Neural cell (in vitro differentiated cells): ENCODE results near the gene XXYLT1. TPM values are rescaled to one million over a fixed set of nuclear protein-coding genes. Genes with fewer than 3 reads are reported as not detected.

Experiments used
- H2AFZ ChIP-seq: fragments of 200-600, 300-800 bp; sonication (generic), shearing (Covaris generic); 2 replicates; pipeline ENCODE4 v1.6.0; 2014; ENCODE audit warnings: low read depth, mild to moderate bottlenecking, antibody characterized with exemption, low read length, moderate library complexity
- H3F3A ChIP-seq: fragments of 200-600 bp; shearing (Covaris generic); 2 replicates; pipeline ENCODE4 v1.6.1; 2016; ENCODE audit warnings: mild to moderate bottlenecking, moderate library complexity, mixed read lengths, antibody characterized with exemption, low read length; ENCODE audit not compliant: insufficient read depth, poor library complexity, severe bottlenecking
- H3K27ac ChIP-seq: fragments of 200-600, 300-800 bp; sonication (generic), shearing (Covaris generic); 2 replicates; pipeline ENCODE4 v1.5.1; 2014; ENCODE audit warnings: mild to moderate bottlenecking, low read length, moderate library complexity
- H3K27me3 ChIP-seq: fragments of 300-800, 200-600 bp; sonication (generic), shearing (Covaris generic); 2 replicates; pipeline ENCODE4 v1.6.0; 2014; ENCODE audit warnings: mild to moderate bottlenecking, low read depth, low read length, moderate library complexity; ENCODE audit not compliant: insufficient read depth
- H3K36me3 ChIP-seq: fragments of 300-800, 200-600 bp; sonication (generic), shearing (Covaris generic); 2 replicates; pipeline ENCODE4 v1.5.1; 2014; ENCODE audit warnings: mild to moderate bottlenecking, antibody characterized with exemption, low read length, moderate library complexity; ENCODE audit not compliant: insufficient read depth
- H3K4me2 ChIP-seq: fragments of 300-800, 200-600 bp; sonication (generic), shearing (Covaris generic); 2 replicates; pipeline ENCODE4 v1.6.0; 2014; ENCODE audit warnings: mild to moderate bottlenecking, low read length
- H3K4me3 ChIP-seq: fragments of 300-800, 200-600 bp; sonication (generic), shearing (Covaris generic); 2 replicates; pipeline ENCODE4 v1.5.1; 2014; ENCODE audit warnings: mild to moderate bottlenecking, low read length, moderate library complexity
- H3K79me2 ChIP-seq: fragments of 200-600 bp; shearing (Covaris generic); replicated peaks from 2 replicates; pipeline ENCODE4 v1.6.0; 2014; ENCODE audit warnings: mild to moderate bottlenecking, low read length, moderate library complexity; ENCODE audit not compliant: insufficient read depth
- H3K9ac ChIP-seq: fragments of 300-800, 200-600 bp; sonication (generic), shearing (Covaris generic); 2 replicates; pipeline ENCODE4 v1.6.1; 2016; ENCODE audit warnings: mild to moderate bottlenecking, low read length, mixed read lengths
- H3K9me2 ChIP-seq: fragments of 200-600 bp; shearing (Covaris generic); 2 replicates; pipeline ENCODE4 v1.6.1; 2016; ENCODE audit warnings: mild to moderate bottlenecking, low read length, mixed read lengths; ENCODE audit not compliant: insufficient read depth
- H3K9me3 ChIP-seq: fragments of 200-600, 300-800 bp; sonication (generic), shearing (Covaris generic); 2 replicates; pipeline ENCODE4 v1.6.1; 2016; ENCODE audit warnings: mild to moderate bottlenecking, mixed run types, low read length, moderate library complexity, mixed read lengths
- H4K20me1 ChIP-seq: fragments of 200-600 bp; shearing (Covaris generic); 2 replicates; pipeline ENCODE4 v1.6.1; 2016; ENCODE audit warnings: mild to moderate bottlenecking, mixed run types; ENCODE audit not compliant: insufficient read depth
- EP300 ChIP-seq: fragments of 450-650 bp; conservative IDR thresholded peaks from 2 replicates; pipeline ENCODE4 v1.6.1; 2014; ENCODE audit warnings: antibody characterized with exemption, mild to moderate bottlenecking, moderate library complexity; ENCODE audit not compliant: poor library complexity, severe bottlenecking
- EZH2 ChIP-seq: fragments of 200-600, 300-800 bp; shearing (Covaris generic), sonication (generic); IDR thresholded peaks from 2 replicates; pipeline ENCODE4 v1.6.1; 2014; ENCODE audit warnings: antibody characterized with exemption, low read length, borderline replicate concordance, mild to moderate bottlenecking; ENCODE audit not compliant: insufficient read depth, poor library complexity, severe bottlenecking
- MXI1 ChIP-seq: fragments of 450-650 bp; conservative IDR thresholded peaks from 2 replicates; pipeline ENCODE4 v1.6.1; 2014; ENCODE audit warnings: antibody characterized with exemption, mild to moderate bottlenecking; ENCODE audit not compliant: poor library complexity, severe bottlenecking
- POLR2AphosphoS5 ChIP-seq: IDR thresholded peaks from 2 replicates; pipeline ENCODE4 v1.6.1; 2012
- RAD21 ChIP-seq: fragments of 450-650 bp; conservative IDR thresholded peaks from 2 replicates; pipeline ENCODE4 v1.6.1; 2014; ENCODE audit warnings: antibody characterized with exemption, mild to moderate bottlenecking, moderate library complexity
- SMC3 ChIP-seq: fragments of 450-650 bp; conservative IDR thresholded peaks from 2 replicates; pipeline ENCODE4 v1.6.1; 2014; ENCODE audit warnings: antibody characterized with exemption, mild to moderate bottlenecking, moderate library complexity; ENCODE audit not compliant: poor library complexity
- TAF1 ChIP-seq: IDR thresholded peaks from 2 replicates; pipeline ENCODE4 v1.6.1; 2012; ENCODE audit warnings: low read depth
- polyA plus RNA-seq: library from polyadenylated mRNA; depleted of rRNA; stranded (reverse); fragments of >200 nt; gene quantifications from 2 replicates; pipeline ENCODE4 v1.2.3, GENCODE V29; 2014
- TF ChIP-seq, protein P1 (sequence below): fragments of 450-650 bp; IDR thresholded peaks from 2 replicates; pipeline ENCODE4 v1.5.1; 2014; ENCODE audit warnings: antibody characterized with exemption, mild to moderate bottlenecking, moderate library complexity; ENCODE audit not compliant: poor library complexity, severe bottlenecking
- TF ChIP-seq, protein P2 (sequence below): IDR thresholded peaks from 2 replicates; pipeline ENCODE4 v1.6.1; 2012; ENCODE audit warnings: borderline replicate concordance

Gene XXYLT1
- polyA plus RNA-seq, 1 donor from 2014 or later = 25.4 TPM

DNA sequence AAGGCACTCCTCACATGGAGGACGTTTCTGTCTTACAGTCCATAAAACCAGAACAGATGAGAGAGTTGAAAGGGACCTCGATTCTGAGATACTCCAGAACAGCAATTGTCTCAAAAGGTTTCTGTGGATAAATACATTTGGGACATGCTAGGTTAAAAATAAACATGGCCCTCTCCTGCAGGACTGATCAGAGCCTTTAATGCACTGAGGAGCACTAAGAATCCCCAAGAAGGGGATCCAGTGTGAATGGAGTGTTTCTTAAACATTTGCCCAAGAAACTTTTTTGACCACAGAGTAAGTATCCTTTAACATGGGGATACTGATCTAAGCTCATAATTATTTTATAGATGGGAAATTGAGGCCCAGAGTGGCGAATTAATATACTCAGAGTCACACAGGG, 223.4 kb downstream of the XXYLT1 start:
- Histone ChIP-seq H3K27me3 (no peaks in the 10 kb centered on the region), H3K79me2 (no peaks in the 10 kb centered on the region), H3K9me3 (no peaks in the 10 kb centered on the region), H3K4me3 (no peak overlapping the region), H4K20me1 (no peaks in the 10 kb centered on the region), H3F3A (no peaks in the 10 kb centered on the region), H3K9me2 (no peaks in the 10 kb centered on the region), H3K9ac (no peak overlapping the region), H3K27ac (no peak overlapping the region), H3K36me3 (no peaks in the 10 kb centered on the region), H3K4me2 (no peak overlapping the region), H2AFZ (no peak overlapping the region)
- TF ChIP-seq EZH2 = no peak
- no peak for TF ChIP-seq MXI1
- TF ChIP-seq SMC3 = no peak
- TF ChIP-seq POLR2AphosphoS5 = no peak
- TF ChIP-seq RAD21 = no peak
- TF ChIP-seq, protein P1, sequence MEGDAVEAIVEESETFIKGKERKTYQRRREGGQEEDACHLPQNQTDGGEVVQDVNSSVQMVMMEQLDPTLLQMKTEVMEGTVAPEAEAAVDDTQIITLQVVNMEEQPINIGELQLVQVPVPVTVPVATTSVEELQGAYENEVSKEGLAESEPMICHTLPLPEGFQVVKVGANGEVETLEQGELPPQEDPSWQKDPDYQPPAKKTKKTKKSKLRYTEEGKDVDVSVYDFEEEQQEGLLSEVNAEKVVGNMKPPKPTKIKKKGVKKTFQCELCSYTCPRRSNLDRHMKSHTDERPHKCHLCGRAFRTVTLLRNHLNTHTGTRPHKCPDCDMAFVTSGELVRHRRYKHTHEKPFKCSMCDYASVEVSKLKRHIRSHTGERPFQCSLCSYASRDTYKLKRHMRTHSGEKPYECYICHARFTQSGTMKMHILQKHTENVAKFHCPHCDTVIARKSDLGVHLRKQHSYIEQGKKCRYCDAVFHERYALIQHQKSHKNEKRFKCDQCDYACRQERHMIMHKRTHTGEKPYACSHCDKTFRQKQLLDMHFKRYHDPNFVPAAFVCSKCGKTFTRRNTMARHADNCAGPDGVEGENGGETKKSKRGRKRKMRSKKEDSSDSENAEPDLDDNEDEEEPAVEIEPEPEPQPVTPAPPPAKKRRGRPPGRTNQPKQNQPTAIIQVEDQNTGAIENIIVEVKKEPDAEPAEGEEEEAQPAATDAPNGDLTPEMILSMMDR = no peak
- TF ChIP-seq, protein P2, sequence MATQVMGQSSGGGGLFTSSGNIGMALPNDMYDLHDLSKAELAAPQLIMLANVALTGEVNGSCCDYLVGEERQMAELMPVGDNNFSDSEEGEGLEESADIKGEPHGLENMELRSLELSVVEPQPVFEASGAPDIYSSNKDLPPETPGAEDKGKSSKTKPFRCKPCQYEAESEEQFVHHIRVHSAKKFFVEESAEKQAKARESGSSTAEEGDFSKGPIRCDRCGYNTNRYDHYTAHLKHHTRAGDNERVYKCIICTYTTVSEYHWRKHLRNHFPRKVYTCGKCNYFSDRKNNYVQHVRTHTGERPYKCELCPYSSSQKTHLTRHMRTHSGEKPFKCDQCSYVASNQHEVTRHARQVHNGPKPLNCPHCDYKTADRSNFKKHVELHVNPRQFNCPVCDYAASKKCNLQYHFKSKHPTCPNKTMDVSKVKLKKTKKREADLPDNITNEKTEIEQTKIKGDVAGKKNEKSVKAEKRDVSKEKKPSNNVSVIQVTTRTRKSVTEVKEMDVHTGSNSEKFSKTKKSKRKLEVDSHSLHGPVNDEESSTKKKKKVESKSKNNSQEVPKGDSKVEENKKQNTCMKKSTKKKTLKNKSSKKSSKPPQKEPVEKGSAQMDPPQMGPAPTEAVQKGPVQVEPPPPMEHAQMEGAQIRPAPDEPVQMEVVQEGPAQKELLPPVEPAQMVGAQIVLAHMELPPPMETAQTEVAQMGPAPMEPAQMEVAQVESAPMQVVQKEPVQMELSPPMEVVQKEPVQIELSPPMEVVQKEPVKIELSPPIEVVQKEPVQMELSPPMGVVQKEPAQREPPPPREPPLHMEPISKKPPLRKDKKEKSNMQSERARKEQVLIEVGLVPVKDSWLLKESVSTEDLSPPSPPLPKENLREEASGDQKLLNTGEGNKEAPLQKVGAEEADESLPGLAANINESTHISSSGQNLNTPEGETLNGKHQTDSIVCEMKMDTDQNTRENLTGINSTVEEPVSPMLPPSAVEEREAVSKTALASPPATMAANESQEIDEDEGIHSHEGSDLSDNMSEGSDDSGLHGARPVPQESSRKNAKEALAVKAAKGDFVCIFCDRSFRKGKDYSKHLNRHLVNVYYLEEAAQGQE = no peak
- no peak for TF ChIP-seq TAF1
- TF ChIP-seq EP300 = no peak

DNA sequence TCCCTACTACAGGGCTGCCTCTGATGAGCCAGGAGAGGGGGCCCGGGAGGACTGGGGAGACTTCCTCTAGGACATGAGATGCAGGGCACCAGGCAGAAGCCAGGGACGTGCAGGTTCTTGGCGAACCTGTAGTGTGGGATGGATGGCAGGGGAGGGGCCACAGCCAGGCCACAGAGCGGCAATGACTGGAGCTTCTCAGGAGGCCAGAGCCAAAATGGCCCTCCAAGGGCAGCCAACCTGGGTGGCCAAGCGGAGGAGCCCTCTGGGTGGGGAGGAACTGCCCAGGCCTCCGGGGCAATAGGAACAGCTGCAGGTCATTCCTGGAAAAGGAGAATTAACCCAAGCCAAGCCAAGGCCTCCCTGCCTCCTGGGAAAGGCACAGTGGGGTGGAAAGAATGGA, 224.5 kb downstream of the XXYLT1 start:
- H3K79me2 ChIP-seq = no peaks in the 10 kb centered on the region
- H2AFZ ChIP-seq = no peak overlapping the region
- TF ChIP-seq, protein P1 = no peak
- no peak for TF ChIP-seq TAF1
- no peak for TF ChIP-seq RAD21
- TF ChIP-seq MXI1 = no peak
- TF ChIP-seq SMC3 = no peak
- TF ChIP-seq, protein P2 = no peak
- no peak for TF ChIP-seq EP300
- TF ChIP-seq EZH2 = no peak
- TF ChIP-seq POLR2AphosphoS5 = no peak
- H3F3A ChIP-seq = no peaks in the 10 kb centered on the region
- no peak overlapping the region for H3K4me3 ChIP-seq
- H3K4me2 ChIP-seq = no peak overlapping the region
- no peaks in the 10 kb centered on the region for H3K9me2 ChIP-seq
- no peaks in the 10 kb centered on the region for H3K27me3 ChIP-seq
- no peaks in the 10 kb centered on the region for H3K9me3 ChIP-seq
- H4K20me1 ChIP-seq = no peaks in the 10 kb centered on the region
- no peaks in the 10 kb centered on the region for H3K36me3 ChIP-seq
- H3K9ac ChIP-seq = no peak overlapping the region
- H3K27ac ChIP-seq = no peak overlapping the region
